Measurements from ENCODE around the gene GALNT9. TPM values are rescaled to one million over a fixed set of nuclear protein-coding genes. Genes with fewer than 3 reads are reported as not detected.
"Not testable (repeated sequence)": the region's sequence is repeated elsewhere in the genome, so short reads cannot be mapped to it uniquely, and the experiment has no call there.

The GALNT9 gene
- total RNA-seq, 1 experiment from 2014 or later: 1.7 TPM

GRCh38 chr12:132199526-132200319 is 129.7 kb downstream of the GALNT9 start:
- no peak for DNase-seq (ENCODE audit: low spot score)

- DNase-seq (ENCODE audit: low spot score): no peak
Observed at GRCh38 chr12:132199101-132199500, 130.3 kb downstream of the GALNT9 start.

- no peak for DNase-seq (ENCODE audit: low spot score)
Observed at GRCh38 chr12:132197581-132198354, 131.6 kb downstream of the GALNT9 start.

- no peak for DNase-seq (ENCODE audit: low spot score)
Observed at GRCh38 chr12:132196873-132197390, 132.5 kb downstream of the GALNT9 start.

GRCh38 chr12:132196038-132196872 is 133.1 kb downstream of the GALNT9 start:
- DNase-seq (ENCODE audit: low spot score): no peak

GRCh38 chr12:132195242-132195641 is 134.1 kb downstream of the GALNT9 start:
- DNase-seq (ENCODE audit: low spot score): not testable (repeated sequence)

- DNase-seq (ENCODE audit: low spot score): no peak
Observed at GRCh38 chr12:132194556-132194955, 134.8 kb downstream of the GALNT9 start.

GRCh38 chr12:132194056-132194455 is 135.3 kb downstream of the GALNT9 start:
- DNase-seq (ENCODE audit: low spot score): no peak

- no peak for DNase-seq (ENCODE audit: low spot score)
Observed at GRCh38 chr12:132191715-132192553, 137.5 kb downstream of the GALNT9 start.

- no peak for DNase-seq (ENCODE audit: low spot score)
Observed at GRCh38 chr12:132190834-132191500, 138.4 kb downstream of the GALNT9 start.

GRCh38 chr12:132190012-132190755 is 139.2 kb downstream of the GALNT9 start:
- DNase-seq (ENCODE audit: low spot score): no peak

- DNase-seq (ENCODE audit: low spot score): peak; percentile 83
Observed at GRCh38 chr12:132189378-132190011, 139.9 kb downstream of the GALNT9 start.

- DNase-seq (ENCODE audit: low spot score): no peak
Observed at GRCh38 chr12:132188916-132189325, 140.5 kb downstream of the GALNT9 start.

- DNase-seq (ENCODE audit: low spot score): no peak
Observed at GRCh38 chr12:132188451-132188901, 140.9 kb downstream of the GALNT9 start.

- DNase-seq (ENCODE audit: low spot score): no peak
Observed at GRCh38 chr12:132187646-132188450, 141.5 kb downstream of the GALNT9 start.

GRCh38 chr12:132186857-132187620 is 142.3 kb downstream of the GALNT9 start:
- DNase-seq (ENCODE audit: low spot score): no peak

GRCh38 chr12:132186208-132186856 is 143.1 kb downstream of the GALNT9 start:
- DNase-seq (ENCODE audit: low spot score): no peak

Data from H4 (cell line).